Neural cell (in vitro differentiated cells): ENCODE data around the gene SSTR4. TPM values are rescaled to one million over a fixed set of nuclear protein-coding genes. Genes with fewer than 3 reads are reported as not detected.

Source experiments
- H2AFZ ChIP-seq: fragments of 200-600, 300-800 bp; sonication (generic), shearing (Covaris generic); 2 replicates; pipeline ENCODE4 v1.6.0; 2014; ENCODE audit warnings: low read depth, mild to moderate bottlenecking, antibody characterized with exemption, low read length, moderate library complexity
- H3F3A ChIP-seq: fragments of 200-600 bp; shearing (Covaris generic); 2 replicates; pipeline ENCODE4 v1.6.1; 2016; ENCODE audit warnings: mild to moderate bottlenecking, moderate library complexity, mixed read lengths, antibody characterized with exemption, low read length; ENCODE audit not compliant: insufficient read depth, poor library complexity, severe bottlenecking
- H3K27ac ChIP-seq: fragments of 200-600, 300-800 bp; sonication (generic), shearing (Covaris generic); 2 replicates; pipeline ENCODE4 v1.5.1; 2014; ENCODE audit warnings: mild to moderate bottlenecking, low read length, moderate library complexity
- H3K27me3 ChIP-seq: fragments of 300-800, 200-600 bp; sonication (generic), shearing (Covaris generic); 2 replicates; pipeline ENCODE4 v1.6.0; 2014; ENCODE audit warnings: mild to moderate bottlenecking, low read depth, low read length, moderate library complexity; ENCODE audit not compliant: insufficient read depth
- H3K36me3 ChIP-seq: fragments of 300-800, 200-600 bp; sonication (generic), shearing (Covaris generic); 2 replicates; pipeline ENCODE4 v1.5.1; 2014; ENCODE audit warnings: mild to moderate bottlenecking, antibody characterized with exemption, low read length, moderate library complexity; ENCODE audit not compliant: insufficient read depth
- H3K4me2 ChIP-seq: fragments of 300-800, 200-600 bp; sonication (generic), shearing (Covaris generic); 2 replicates; pipeline ENCODE4 v1.6.0; 2014; ENCODE audit warnings: mild to moderate bottlenecking, low read length
- H3K4me3 ChIP-seq: fragments of 300-800, 200-600 bp; sonication (generic), shearing (Covaris generic); 2 replicates; pipeline ENCODE4 v1.5.1; 2014; ENCODE audit warnings: mild to moderate bottlenecking, low read length, moderate library complexity
- H3K79me2 ChIP-seq: fragments of 200-600 bp; shearing (Covaris generic); replicated peaks from 2 replicates; pipeline ENCODE4 v1.6.0; 2014; ENCODE audit warnings: mild to moderate bottlenecking, low read length, moderate library complexity; ENCODE audit not compliant: insufficient read depth
- H3K9ac ChIP-seq: fragments of 300-800, 200-600 bp; sonication (generic), shearing (Covaris generic); 2 replicates; pipeline ENCODE4 v1.6.1; 2016; ENCODE audit warnings: mild to moderate bottlenecking, low read length, mixed read lengths
- H3K9me2 ChIP-seq: fragments of 200-600 bp; shearing (Covaris generic); 2 replicates; pipeline ENCODE4 v1.6.1; 2016; ENCODE audit warnings: mild to moderate bottlenecking, low read length, mixed read lengths; ENCODE audit not compliant: insufficient read depth
- H3K9me3 ChIP-seq: fragments of 200-600, 300-800 bp; sonication (generic), shearing (Covaris generic); 2 replicates; pipeline ENCODE4 v1.6.1; 2016; ENCODE audit warnings: mild to moderate bottlenecking, mixed run types, low read length, moderate library complexity, mixed read lengths
- H4K20me1 ChIP-seq: fragments of 200-600 bp; shearing (Covaris generic); 2 replicates; pipeline ENCODE4 v1.6.1; 2016; ENCODE audit warnings: mild to moderate bottlenecking, mixed run types; ENCODE audit not compliant: insufficient read depth
- EP300 ChIP-seq: fragments of 450-650 bp; conservative IDR thresholded peaks from 2 replicates; pipeline ENCODE4 v1.6.1; 2014; ENCODE audit warnings: antibody characterized with exemption, mild to moderate bottlenecking, moderate library complexity; ENCODE audit not compliant: poor library complexity, severe bottlenecking
- EZH2 ChIP-seq: fragments of 200-600, 300-800 bp; shearing (Covaris generic), sonication (generic); IDR thresholded peaks from 2 replicates; pipeline ENCODE4 v1.6.1; 2014; ENCODE audit warnings: antibody characterized with exemption, low read length, borderline replicate concordance, mild to moderate bottlenecking; ENCODE audit not compliant: insufficient read depth, poor library complexity, severe bottlenecking
- MXI1 ChIP-seq: fragments of 450-650 bp; conservative IDR thresholded peaks from 2 replicates; pipeline ENCODE4 v1.6.1; 2014; ENCODE audit warnings: antibody characterized with exemption, mild to moderate bottlenecking; ENCODE audit not compliant: poor library complexity, severe bottlenecking
- POLR2AphosphoS5 ChIP-seq: IDR thresholded peaks from 2 replicates; pipeline ENCODE4 v1.6.1; 2012
- RAD21 ChIP-seq: fragments of 450-650 bp; conservative IDR thresholded peaks from 2 replicates; pipeline ENCODE4 v1.6.1; 2014; ENCODE audit warnings: antibody characterized with exemption, mild to moderate bottlenecking, moderate library complexity
- TAF1 ChIP-seq: IDR thresholded peaks from 2 replicates; pipeline ENCODE4 v1.6.1; 2012; ENCODE audit warnings: low read depth
- polyA plus RNA-seq: library from polyadenylated mRNA; depleted of rRNA; stranded (reverse); fragments of >200 nt; gene quantifications from 2 replicates; pipeline ENCODE4 v1.2.3, GENCODE V29; 2014
- TF ChIP-seq, protein P1 (sequence below): fragments of 450-650 bp; IDR thresholded peaks from 2 replicates; pipeline ENCODE4 v1.5.1; 2014; ENCODE audit warnings: antibody characterized with exemption, mild to moderate bottlenecking, moderate library complexity; ENCODE audit not compliant: poor library complexity, severe bottlenecking

SSTR4 gene
- polyA plus RNA-seq, 1 donor from 2014 or later, result not detected

DNA sequence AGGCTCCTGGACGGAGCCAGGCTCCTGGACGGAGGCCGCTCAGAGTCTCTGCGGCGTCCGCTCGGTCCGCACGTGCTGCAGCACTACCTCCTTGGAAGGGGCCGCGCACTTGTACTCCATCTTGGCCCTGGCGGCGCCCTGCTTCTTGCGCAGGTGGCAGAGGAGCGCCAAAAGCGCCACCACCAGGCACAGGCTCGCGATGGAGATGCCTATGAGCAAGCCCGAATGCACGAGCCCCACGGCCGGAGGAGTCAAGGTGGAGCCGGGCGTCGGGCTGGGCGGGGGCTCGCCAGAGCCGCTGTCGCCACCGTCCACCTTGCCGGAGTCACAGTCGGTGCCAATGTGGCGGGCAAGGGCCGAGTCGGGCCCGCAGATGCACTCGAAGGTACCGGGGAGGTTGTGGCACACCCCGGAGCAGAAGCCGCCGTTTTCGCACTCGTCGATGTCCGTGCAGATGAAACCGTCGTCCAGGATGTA is 12.7 kb downstream of the SSTR4 start:
- no peak for TF ChIP-seq EP300
- no peak for TF ChIP-seq RAD21
- no peak for TF ChIP-seq TAF1
- TF ChIP-seq MXI1, result no peak
- H2AFZ ChIP-seq, result no peak overlapping the region
- no peak overlapping the region for H3K27ac ChIP-seq
- no peaks in the 10 kb centered on the region for H3K9me3 ChIP-seq
- H3K4me3 ChIP-seq, result peak overlapping the region; percentile 66
- no peak overlapping the region for H3K9ac ChIP-seq
- H3K4me2 ChIP-seq, result no peak overlapping the region
- no peaks in the 10 kb centered on the region for H3F3A ChIP-seq
- H3K36me3 ChIP-seq, result no peaks in the 10 kb centered on the region
- no peaks in the 10 kb centered on the region for H4K20me1 ChIP-seq
- peaks cover 95% of the 10 kb centered on the region for H3K27me3 ChIP-seq
- no peaks in the 10 kb centered on the region for H3K79me2 ChIP-seq
- no peaks in the 10 kb centered on the region for H3K9me2 ChIP-seq

DNA sequence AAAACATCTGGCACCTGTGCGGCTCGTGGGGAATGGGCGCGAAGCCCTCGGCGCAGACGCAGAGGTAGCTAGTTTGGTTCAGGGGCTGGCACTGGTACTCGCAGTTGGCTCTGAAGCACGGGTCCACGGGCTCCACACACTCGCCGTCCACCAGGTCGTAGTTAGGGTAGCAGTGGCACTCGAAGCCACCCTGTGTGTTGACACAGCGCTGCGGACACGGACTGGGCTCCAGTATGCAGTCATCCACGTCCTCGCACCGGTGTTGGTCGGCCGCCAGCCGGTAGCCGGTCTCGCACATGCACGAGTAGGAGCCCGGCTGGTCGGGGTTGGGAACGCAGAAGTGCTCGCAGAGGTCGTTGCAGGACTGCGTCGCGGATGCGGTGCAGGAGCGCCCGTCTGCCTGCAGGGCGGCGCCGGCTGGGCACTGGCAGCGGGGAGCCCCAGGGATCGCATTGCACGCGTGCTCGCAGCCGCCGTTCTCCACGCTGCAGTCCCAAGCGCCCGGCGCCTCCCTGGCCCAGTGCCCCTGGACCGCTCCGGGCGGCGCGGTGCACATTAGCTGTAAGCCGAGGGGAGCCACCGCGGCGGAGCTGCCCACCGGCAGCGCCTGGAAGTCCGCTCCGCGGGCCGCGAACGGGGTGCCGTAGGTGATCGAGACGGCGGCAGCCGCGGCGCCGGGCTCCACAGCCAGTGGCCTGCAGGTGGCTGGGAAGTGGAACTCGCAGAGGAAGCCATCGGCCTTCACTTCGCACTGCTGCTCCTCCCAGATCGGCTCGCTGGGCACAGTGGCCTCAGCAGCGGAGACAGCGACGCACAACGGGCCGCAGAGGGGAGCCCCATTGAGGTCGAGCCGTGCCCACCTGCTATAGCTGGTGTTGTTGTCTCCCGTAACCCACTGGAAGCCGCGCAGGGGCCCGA is 13.4 kb downstream of the SSTR4 start:
- no peaks in the 10 kb centered on the region for H4K20me1 ChIP-seq
- no peaks in the 10 kb centered on the region for H3K9me2 ChIP-seq
- no peaks in the 10 kb centered on the region for H3K9me3 ChIP-seq
- no peaks in the 10 kb centered on the region for H3K36me3 ChIP-seq
- H3K27me3 ChIP-seq, result peaks cover 99% of the 10 kb centered on the region
- peak overlapping the region; percentile 66 for H3K4me3 ChIP-seq
- TF ChIP-seq, protein P1, sequence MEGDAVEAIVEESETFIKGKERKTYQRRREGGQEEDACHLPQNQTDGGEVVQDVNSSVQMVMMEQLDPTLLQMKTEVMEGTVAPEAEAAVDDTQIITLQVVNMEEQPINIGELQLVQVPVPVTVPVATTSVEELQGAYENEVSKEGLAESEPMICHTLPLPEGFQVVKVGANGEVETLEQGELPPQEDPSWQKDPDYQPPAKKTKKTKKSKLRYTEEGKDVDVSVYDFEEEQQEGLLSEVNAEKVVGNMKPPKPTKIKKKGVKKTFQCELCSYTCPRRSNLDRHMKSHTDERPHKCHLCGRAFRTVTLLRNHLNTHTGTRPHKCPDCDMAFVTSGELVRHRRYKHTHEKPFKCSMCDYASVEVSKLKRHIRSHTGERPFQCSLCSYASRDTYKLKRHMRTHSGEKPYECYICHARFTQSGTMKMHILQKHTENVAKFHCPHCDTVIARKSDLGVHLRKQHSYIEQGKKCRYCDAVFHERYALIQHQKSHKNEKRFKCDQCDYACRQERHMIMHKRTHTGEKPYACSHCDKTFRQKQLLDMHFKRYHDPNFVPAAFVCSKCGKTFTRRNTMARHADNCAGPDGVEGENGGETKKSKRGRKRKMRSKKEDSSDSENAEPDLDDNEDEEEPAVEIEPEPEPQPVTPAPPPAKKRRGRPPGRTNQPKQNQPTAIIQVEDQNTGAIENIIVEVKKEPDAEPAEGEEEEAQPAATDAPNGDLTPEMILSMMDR, result peak; percentile 60
- TF ChIP-seq POLR2AphosphoS5, result no peak
- no peak for TF ChIP-seq TAF1
- peak; percentile 72 for TF ChIP-seq EZH2
- TF ChIP-seq EP300, result no peak
- no peaks in the 10 kb centered on the region for H3F3A ChIP-seq
- peak overlapping the region; percentile 8 for H2AFZ ChIP-seq
- peak overlapping the region; percentile 16 for H3K9ac ChIP-seq
- no peak overlapping the region for H3K27ac ChIP-seq
- H3K4me2 ChIP-seq, result no peak overlapping the region
- H3K79me2 ChIP-seq, result no peaks in the 10 kb centered on the region

DNA sequence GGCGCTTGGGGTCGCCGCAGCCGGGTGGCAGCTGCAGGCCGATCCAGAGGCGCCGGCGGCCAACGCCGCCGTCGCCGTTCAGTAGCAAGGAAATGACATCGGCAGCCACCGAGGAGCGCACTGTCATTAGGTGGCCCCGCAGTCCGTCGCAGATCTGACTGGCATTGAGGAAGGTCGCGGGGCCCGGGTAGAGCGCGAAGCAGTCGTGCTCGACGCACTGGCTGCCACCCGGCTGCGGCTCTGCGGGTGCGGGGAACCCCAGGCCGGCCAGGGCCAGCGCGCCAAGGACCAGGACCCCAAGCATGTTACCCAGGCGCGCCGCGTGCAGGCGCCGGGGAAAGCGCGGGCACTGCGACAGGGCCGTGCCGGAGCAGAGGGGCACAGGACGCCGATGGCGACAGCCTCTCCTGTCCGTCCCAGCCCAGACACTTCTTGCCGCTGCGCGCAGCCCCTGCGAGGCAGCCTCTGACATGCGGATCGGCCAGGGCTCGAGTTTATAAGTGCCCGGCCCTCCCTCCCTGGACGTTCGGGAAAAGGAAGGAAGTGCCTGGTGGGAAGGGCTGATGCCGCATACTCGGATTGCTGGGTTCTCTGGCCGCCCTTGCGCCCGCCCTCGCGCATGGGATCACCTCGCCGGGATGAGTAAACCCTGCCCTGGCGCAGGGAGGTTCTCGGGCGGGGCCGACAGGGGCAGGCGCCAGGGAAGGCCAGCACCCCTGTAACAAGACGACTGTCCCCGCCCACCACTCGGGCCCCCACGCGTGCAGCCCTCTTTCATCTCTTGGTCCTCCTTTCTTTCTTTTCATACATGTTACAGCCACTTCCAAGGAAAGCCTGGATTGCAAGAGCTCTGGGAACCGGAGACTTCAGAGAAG is 14.3 kb downstream of the SSTR4 start, which contains the start of gene THBD:
Gene THBD (minus strand): TSS at position 472 of the 875 bp plus-strand sequence. CDS start 168 bp downstream, at position 304.
- Histone ChIP-seq H3K27ac (no peak within 1 kb of the TSS), H3K4me3 (peak within 1 kb of the TSS; percentile 66), H2AFZ (peak within 1 kb of the TSS; percentile 8), H3K9me2 (no peaks in the 10 kb centered on the region), H3K27me3 (peaks cover 93% of the 10 kb centered on the region), H3K9ac (peak within 1 kb of the TSS; percentile 16), H3K4me2 (peak within 1 kb of the TSS; percentile 35), H3K9me3 (no peaks in the 10 kb centered on the region), H3F3A (no peaks in the 10 kb centered on the region), H3K79me2 (no peaks in the 10 kb centered on the region), H4K20me1 (no peaks in the 10 kb centered on the region), H3K36me3 (no peaks in the 10 kb centered on the region)
- TF ChIP-seq RAD21 (no peak), EZH2 (peak; percentile 43)
